PFSK-1 (cell line): ENCODE data around the gene MBTPS1.

Experiments used
- FOXP2 ChIP-seq: optimal IDR thresholded peaks from 2 replicates; pipeline ENCODE3; 2011; ENCODE audit warnings: borderline replicate concordance, control low read depth, inconsistent platforms; ENCODE audit not compliant: insufficient read depth; ENCODE audit errors: extremely low read length, extremely low read depth
- POLR2AphosphoS5 ChIP-seq: IDR thresholded peaks from 2 replicates; pipeline ENCODE4 v1.6.1; 2012; ENCODE audit warnings: low read depth, mild to moderate bottlenecking, control low read depth, low read length, moderate library complexity
- REST ChIP-seq, 2 experiments: IDR thresholded peaks; 2 replicates each; pipeline versions ENCODE4 v1.6.1 to v1.8.0; 2011 to 2012; ENCODE audit warnings: low read depth in 2 of 2, low read length in 2 of 2, control low read depth in 1 of 2, inconsistent platforms in 1 of 2, mild to moderate bottlenecking in 1 of 2, moderate library complexity in 1 of 2; ENCODE audit not compliant: insufficient read depth in 1 of 2
- SIN3A ChIP-seq: IDR thresholded peaks from 2 replicates; pipeline ENCODE4 v1.6.1; 2012; ENCODE audit warnings: mild to moderate bottlenecking, low read length, moderate library complexity, borderline replicate concordance; ENCODE audit not compliant: insufficient read depth
- TAF1 ChIP-seq: IDR thresholded peaks from 2 replicates; pipeline ENCODE4 v1.6.1; 2012; ENCODE audit warnings: low read length, control low read depth, borderline replicate concordance; ENCODE audit not compliant: insufficient read depth

MBTPS1 gene

GRCh38 chr16:84117494-84117843 is 727 bp upstream of the MBTPS1 start:
- TF ChIP-seq SIN3A, result no peak
- no peak for TF ChIP-seq FOXP2
- TF ChIP-seq REST (IDR thresholded peaks at IDR 0.05; ENCODE audit: insufficient read depth in 1 of 2, low read depth in 2 of 2, low read length in 2 of 2), result no peak
- TF ChIP-seq TAF1, result no peak
- TF ChIP-seq POLR2AphosphoS5, result 0 out of 2 replicates have a peak, but pooled peaks have one; percentile 3

GRCh38 chr16:84115919-84116719 is 623 bp downstream of the MBTPS1 start:
- TF ChIP-seq TAF1 (no peak), REST (IDR thresholded peaks at IDR 0.05; ENCODE audit: insufficient read depth in 1 of 2, low read depth in 2 of 2, low read length in 2 of 2) (no peak), FOXP2 (no peak), SIN3A (no peak)

DNA sequence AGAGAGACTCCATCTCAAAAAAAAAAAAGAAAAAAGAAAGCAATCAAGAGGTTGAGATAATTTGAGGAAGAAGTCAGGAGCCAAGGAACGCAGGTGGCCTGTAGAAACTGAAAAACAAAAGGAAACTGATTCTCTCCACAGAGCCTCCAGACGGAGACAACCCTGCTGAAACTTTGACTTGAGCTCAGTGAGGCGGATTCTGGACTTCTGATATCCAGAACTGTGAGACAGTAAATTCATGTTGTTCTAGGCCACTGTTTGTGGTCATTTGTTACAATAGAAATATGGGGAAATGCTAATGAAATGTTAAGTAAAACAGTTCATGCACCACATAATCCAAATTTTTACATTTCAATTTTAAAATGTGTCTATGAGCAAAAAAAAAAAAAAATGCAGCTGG is 5.2 kb downstream of the MBTPS1 start:
- TF ChIP-seq POLR2AphosphoS5 (no peak), SIN3A (no peak), REST (IDR thresholded peaks at IDR 0.05; ENCODE audit: insufficient read depth in 1 of 2, low read depth in 2 of 2, low read length in 2 of 2) (no peak), TAF1 (no peak), FOXP2 (no peak)

GRCh38 chr16:84110527-84110926 is 6.2 kb downstream of the MBTPS1 start:
- no peak for TF ChIP-seq SIN3A
- no peak for TF ChIP-seq REST (IDR thresholded peaks at IDR 0.05; ENCODE audit: insufficient read depth in 1 of 2, low read depth in 2 of 2, low read length in 2 of 2)
- no peak for TF ChIP-seq TAF1
- TF ChIP-seq FOXP2, result no peak
- no peak for TF ChIP-seq POLR2AphosphoS5
